COLO668 (cell line): ENCODE results near the gene DOCK1.

Source experiments
- DNase-seq: peaks from one replicate; lab custom pipeline; 2025; ENCODE audit not compliant: unreplicated experiment; lab: John Stamatoyannopoulos, UW

The DOCK1 gene

DNA sequence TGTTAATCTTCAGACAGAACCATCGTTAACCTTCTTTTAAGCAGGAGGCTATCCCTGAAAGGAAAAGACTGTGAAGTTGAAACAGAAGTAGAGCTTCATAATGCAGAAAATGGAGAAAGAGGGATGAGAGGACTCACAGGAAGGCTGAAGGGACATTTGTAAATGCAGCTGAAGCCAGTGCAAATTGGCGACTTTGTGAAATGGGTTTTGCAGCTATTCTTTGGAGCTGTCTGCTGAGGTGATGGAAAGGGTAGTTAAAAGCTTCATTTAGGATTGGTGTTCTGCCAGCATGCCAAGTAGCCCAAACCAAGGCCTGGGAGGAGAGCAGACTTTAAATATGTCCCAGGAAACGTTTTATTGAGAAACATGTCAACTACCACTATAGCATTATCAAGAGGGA is 168.4 kb downstream of the DOCK1 start:
- no peak for DNase-seq

DNA sequence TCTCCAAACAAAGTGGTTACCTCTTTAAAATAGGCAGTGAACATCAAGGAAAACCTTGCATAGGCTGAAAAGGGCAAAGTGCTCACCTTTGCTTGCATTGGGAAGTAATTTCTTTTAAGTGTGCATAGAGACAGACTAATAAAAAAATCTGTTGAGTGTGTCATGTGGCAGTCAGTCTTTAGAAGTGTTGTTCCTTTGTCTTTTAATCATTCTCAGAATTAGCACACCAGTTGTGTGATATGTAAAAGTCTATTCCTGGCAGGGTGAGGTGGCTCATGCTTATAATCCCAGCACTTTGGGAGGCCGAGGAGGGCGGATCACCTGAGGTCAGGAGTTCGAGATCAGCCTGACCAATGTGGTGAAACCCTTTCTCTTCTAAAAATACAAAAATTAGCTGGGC is 174.2 kb downstream of the DOCK1 start:
- DNase-seq, result no peak

GRCh38 chr10:127080317-127080716 is 175.1 kb downstream of the DOCK1 start:
- no peak for DNase-seq

- DNase-seq, result no peak
Measured at GRCh38 chr10:127081851-127082345, 176.7 kb downstream of the DOCK1 start.

DNA sequence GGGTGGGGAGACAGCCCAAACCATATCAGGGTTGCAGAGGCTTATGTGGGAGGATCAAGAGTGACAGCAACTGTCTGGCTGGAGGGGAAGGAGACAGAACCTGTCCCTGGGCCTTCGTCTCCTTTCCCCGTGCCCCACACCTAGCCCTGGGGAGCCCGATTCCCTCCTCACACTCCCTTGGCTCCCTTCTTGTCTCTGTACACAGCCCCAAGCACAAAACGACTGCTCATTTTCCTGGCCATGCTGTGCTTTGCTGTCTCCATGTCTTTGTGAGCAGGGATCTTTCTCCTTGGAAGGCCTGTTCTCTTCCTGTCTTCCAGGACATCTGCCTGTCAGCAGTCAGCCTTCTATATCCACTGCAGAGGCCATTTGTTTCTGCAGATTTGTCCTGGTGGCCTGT is 177.4 kb downstream of the DOCK1 start:
- DNase-seq, result no peak

GRCh38 chr10:127085957-127086356 is 180.7 kb downstream of the DOCK1 start:
- DNase-seq, result no peak

DNA sequence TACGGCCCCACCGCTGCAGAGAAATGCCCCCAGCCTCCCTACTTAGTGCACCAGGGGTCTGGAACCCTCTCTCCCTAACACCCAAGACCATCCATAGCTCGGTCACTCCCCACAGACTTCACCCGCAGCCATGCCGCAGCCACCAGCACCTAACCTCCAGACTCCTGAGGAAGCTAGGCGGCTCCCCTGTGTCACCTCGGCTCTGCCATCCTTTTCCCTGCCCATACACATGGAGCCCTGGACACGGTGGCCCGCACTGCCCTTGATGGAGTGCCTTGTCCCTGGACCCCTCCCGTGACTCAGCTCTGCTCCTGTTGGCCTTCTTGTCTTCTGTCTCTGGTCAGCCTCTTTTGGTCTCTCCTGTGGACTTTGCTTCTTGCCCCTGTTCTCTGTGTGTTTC is 183.7 kb downstream of the DOCK1 start:
- DNase-seq, result no peak

- DNase-seq, result no peak
Measured at GRCh38 chr10:127089446-127089845, 184.2 kb downstream of the DOCK1 start.

GRCh38 chr10:127090138-127090537 is 184.9 kb downstream of the DOCK1 start:
- DNase-seq, result peak; percentile 53

- no peak for DNase-seq
Measured at GRCh38 chr10:127091354-127091753, 186.1 kb downstream of the DOCK1 start.

GRCh38 chr10:127092916-127093315 is 187.7 kb downstream of the DOCK1 start:
- no peak for DNase-seq

DNA sequence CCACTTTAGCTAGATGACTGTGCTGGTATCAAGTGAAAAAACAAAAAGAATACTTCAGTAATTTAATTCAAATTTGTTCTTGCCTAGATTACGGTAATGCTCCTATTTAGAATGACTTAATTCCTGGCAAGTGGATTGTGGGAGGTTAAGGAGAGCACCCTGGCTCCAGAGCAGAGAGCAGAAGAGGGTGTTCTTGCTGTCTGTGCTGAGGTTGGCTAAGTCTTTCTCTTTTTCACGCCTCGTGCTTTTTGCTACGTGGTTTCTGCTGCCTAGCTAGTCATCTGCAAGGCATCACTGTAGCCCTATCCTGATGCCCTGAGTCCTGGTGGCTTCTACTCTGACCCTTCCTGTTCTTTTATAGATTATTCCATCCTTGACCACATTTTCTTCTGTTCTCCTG is 189.8 kb downstream of the DOCK1 start:
- DNase-seq, result no peak

- no peak for DNase-seq
Measured at GRCh38 chr10:127100983-127101615, 195.9 kb downstream of the DOCK1 start.

DNA sequence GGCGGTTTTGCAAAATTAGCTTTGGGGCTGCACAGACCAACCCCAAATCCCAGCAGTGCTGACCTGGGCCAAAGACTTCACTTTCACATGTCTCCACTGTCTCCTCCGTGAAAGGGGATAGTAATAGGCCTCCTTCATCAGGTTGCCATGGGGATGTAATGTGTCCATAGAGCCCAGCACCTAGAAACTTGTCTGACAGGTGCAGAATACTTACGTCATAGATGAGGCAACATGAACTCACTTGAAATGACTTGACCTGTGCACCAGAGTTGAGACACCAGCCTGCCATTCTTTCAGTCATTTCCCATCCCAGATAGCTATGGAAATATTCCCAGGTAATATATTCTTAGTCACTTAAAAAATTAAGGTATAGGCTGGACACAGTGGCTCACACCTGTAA is 196.9 kb downstream of the DOCK1 start:
- no peak for DNase-seq

DNA sequence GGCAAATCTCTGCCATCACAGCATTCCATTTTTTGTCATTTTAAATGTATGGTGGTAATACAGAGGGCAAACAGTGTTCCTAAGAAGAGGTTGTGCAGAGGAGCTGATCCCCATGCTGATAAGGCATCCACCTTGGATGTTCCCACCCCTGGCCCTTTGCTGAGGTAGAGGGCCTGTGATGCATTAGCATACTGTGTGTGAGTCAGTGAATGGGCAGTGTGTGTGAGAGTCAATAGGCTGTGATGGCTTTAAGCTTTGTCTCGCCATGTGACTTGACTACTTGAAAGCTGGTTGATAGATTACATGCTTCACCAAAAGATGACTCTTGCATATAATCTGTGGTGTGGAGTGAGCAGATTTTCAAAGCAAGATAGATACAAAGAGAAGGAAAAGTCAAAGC is 209.9 kb downstream of the DOCK1 start:
- DNase-seq, result no peak

DNA sequence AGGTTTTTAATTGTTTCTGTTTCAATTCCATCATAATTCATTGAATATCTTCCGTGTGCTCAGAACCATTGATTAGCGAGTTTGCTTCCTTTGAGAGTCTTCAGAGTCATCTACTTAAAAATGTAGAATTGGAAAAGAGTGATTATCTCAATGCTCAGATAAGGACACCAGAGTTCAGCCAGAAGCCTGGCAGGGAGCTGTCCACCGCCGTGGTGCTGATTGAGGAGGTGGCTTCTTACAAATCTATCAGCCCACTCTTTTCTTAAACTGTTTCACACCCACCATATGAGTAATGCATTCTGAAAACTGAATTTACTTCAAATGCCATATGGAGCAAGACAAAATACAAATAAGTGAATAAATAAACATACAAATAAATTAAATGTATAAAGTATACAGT is 211.9 kb downstream of the DOCK1 start:
- DNase-seq, result no peak

GRCh38 chr10:127118034-127118433 is 212.8 kb downstream of the DOCK1 start:
- DNase-seq, result no peak

GRCh38 chr10:127119936-127120335 is 214.7 kb downstream of the DOCK1 start:
- DNase-seq, result no peak

- DNase-seq, result no peak
Measured at GRCh38 chr10:127122831-127123230, 217.6 kb downstream of the DOCK1 start.

- DNase-seq, result no peak
Measured at GRCh38 chr10:127123626-127124025, 218.4 kb downstream of the DOCK1 start.

GRCh38 chr10:127125331-127125730 is 220.1 kb downstream of the DOCK1 start:
- DNase-seq, result no peak

- DNase-seq, result no peak
Measured at GRCh38 chr10:127127822-127128221, 222.6 kb downstream of the DOCK1 start.

DNA sequence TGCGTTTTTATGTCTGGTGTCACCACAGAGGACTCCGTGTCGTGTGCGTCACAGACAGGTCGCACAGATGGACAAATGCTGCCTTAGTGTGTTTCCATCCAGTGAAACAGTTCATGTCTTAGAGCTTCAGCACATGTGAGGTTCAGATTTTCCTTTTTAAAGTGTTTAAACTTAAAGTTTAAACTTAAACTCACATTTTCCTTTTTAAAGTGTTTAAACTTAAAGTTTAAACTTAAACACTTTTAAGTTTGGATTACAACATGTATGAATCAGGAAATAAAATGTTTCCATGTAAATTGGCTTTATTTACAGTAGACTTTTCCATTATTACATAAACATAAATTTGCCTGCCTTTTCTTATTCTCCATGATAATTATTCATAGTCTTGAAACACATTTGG is 223.9 kb downstream of the DOCK1 start:
- no peak for DNase-seq
